ENCODE results near the gene GMPR2.

The GMPR2 gene

GRCh38 chr14:24228902-24229301 is 3.8 kb upstream of the GMPR2 start:
- Histone ChIP-seq H3K4me1 (ENCODE audit: control insufficient read depth in 1 of 2, insufficient read depth in 2 of 2, low read length in 2 of 2) (peaks cover 8 to 10% of the 10 kb centered on the region in 2 experiments), H2AK5ac (ENCODE audit: low read length) (no peak overlapping the region), H2BK120ac (ENCODE audit: insufficient read depth, low read length, poor library complexity) (no peak overlapping the region), H3K36me3 (ENCODE audit: control insufficient read depth in 1 of 2, insufficient read depth in 2 of 2, low read length in 2 of 2) (peaks cover 12% of the 10 kb centered on the region in 2 experiments), H3K14ac (ENCODE audit: low read length) (no peak overlapping the region), H2AFZ (ENCODE audit: insufficient read depth, low read length, poor library complexity) (no peak overlapping the region), H2BK5ac (ENCODE audit: low read depth, low read length, poor library complexity) (no peak overlapping the region), H3K79me2 (ENCODE audit: control insufficient read depth, insufficient read depth, low read length, poor library complexity) (peaks cover 15% of the 10 kb centered on the region), H3K4me2 (ENCODE audit: low read length) (no peak overlapping the region), H3K4me3 (ENCODE audit: low read depth, low read length) (no peak overlapping the region), H3K18ac (ENCODE audit: low read length) (no peak overlapping the region), H3K23ac (ENCODE audit: low read length) (no peak overlapping the region), H3K9me3 (ENCODE audit: insufficient read depth, low read depth, low read length) (no peaks in the 10 kb centered on the region), H3K9ac (ENCODE audit: low read length) (no peak overlapping the region), H4K12ac (ENCODE audit: low read depth, low read length) (no peak overlapping the region), H4K91ac (ENCODE audit: low read depth, low read length) (no peak overlapping the region), H3K27me3 (ENCODE audit: insufficient read depth, low read length) (no peaks in the 10 kb centered on the region), H3K4ac (ENCODE audit: low read depth, low read length) (no peak overlapping the region), H3K27ac (ENCODE audit: low read depth, low read length) (no peak overlapping the region), H4K8ac (ENCODE audit: low read depth, low read length) (no peak overlapping the region), H2BK12ac (ENCODE audit: low read length) (no peak overlapping the region), H3K79me1 (ENCODE audit: low read length) (peaks cover 16% of the 10 kb centered on the region)
- no CpG with 5 or more reads among the region's 1 CpG for WGBS (ENCODE audit: extremely low coverage, insufficient coverage, insufficient read length)
- no peak for DNase-seq

GRCh38 chr14:24231263-24232120 is 1.2 kb upstream of the GMPR2 start:
- Histone ChIP-seq H3K4me2 (ENCODE audit: low read length) (peak overlapping the region; percentile 84), H3K4ac (ENCODE audit: low read depth, low read length) (peak overlapping the region; percentile 72), H3K79me1 (ENCODE audit: low read length) (peaks cover 16% of the 10 kb centered on the region), H4K12ac (ENCODE audit: low read depth, low read length) (peak overlapping the region; percentile 83), H3K79me2 (ENCODE audit: control insufficient read depth, insufficient read depth, low read length, poor library complexity) (peaks cover 15% of the 10 kb centered on the region), H3K36me3 (ENCODE audit: control insufficient read depth in 1 of 2, insufficient read depth in 2 of 2, low read length in 2 of 2) (peaks cover 6 to 17% of the 10 kb centered on the region in 2 experiments), H3K27ac (ENCODE audit: low read depth, low read length) (peak overlapping the region; percentile 94), H2BK5ac (ENCODE audit: low read depth, low read length, poor library complexity) (peak overlapping the region; percentile 18), H2BK120ac (ENCODE audit: insufficient read depth, low read length, poor library complexity) (peak overlapping the region; percentile 40), H3K4me1 (ENCODE audit: control insufficient read depth in 1 of 2, insufficient read depth in 2 of 2, low read length in 2 of 2) (peaks cover 8 to 10% of the 10 kb centered on the region in 2 experiments), H3K14ac (ENCODE audit: low read length) (peak overlapping the region; percentile 65), H2AFZ (ENCODE audit: insufficient read depth, low read length, poor library complexity) (peak overlapping the region; percentile 56), H3K9me3 (ENCODE audit: insufficient read depth, low read depth, low read length) (no peaks in the 10 kb centered on the region), H3K4me3 (ENCODE audit: low read depth, low read length) (peak overlapping the region; percentile 96), H2BK12ac (ENCODE audit: low read length) (no peak overlapping the region), H4K8ac (ENCODE audit: low read depth, low read length) (peak overlapping the region; percentile 92), H2AK5ac (ENCODE audit: low read length) (peak overlapping the region; percentile 1), H3K27me3 (ENCODE audit: insufficient read depth, low read length) (no peaks in the 10 kb centered on the region), H3K9ac (ENCODE audit: low read length) (peak overlapping the region; percentile 81), H3K18ac (ENCODE audit: low read length) (peak overlapping the region; percentile 61), H3K23ac (ENCODE audit: low read length) (no peak overlapping the region), H4K91ac (ENCODE audit: low read depth, low read length) (peak overlapping the region; percentile 81)
- DNase-seq = peak in 1 of 2 donors; percentile 10
- no CpG with 5 or more reads among the region's 23 CpGs for WGBS (ENCODE audit: extremely low coverage, insufficient coverage, insufficient read length)

GRCh38 chr14:24232121-24232644 is 546 bp upstream of the GMPR2 start, which contains the start of gene NEDD8:
NEDD8 (minus strand) TSS chr14:24232367; CDS start chr14:24232267, 100 bp downstream.
- peak within 1 kb of the TSS; percentile 84 for H3K4me2 ChIP-seq (ENCODE audit: low read length)
- H3K9ac ChIP-seq (ENCODE audit: low read length) = peak within 1 kb of the TSS; percentile 81
- no peaks in the 10 kb centered on the region for H3K9me3 ChIP-seq (ENCODE audit: insufficient read depth, low read depth, low read length)
- peaks cover 8 to 10% of the 10 kb centered on the region in 2 experiments for H3K4me1 ChIP-seq (ENCODE audit: control insufficient read depth in 1 of 2, insufficient read depth in 2 of 2, low read length in 2 of 2)
- H3K36me3 ChIP-seq (ENCODE audit: control insufficient read depth in 1 of 2, insufficient read depth in 2 of 2, low read length in 2 of 2) = peaks cover 11 to 23% of the 10 kb centered on the region in 2 experiments
- peak within 1 kb of the TSS; percentile 96 for H3K4me3 ChIP-seq (ENCODE audit: low read depth, low read length)
- H2BK12ac ChIP-seq (ENCODE audit: low read length) = no peak within 1 kb of the TSS
- peaks cover 16% of the 10 kb centered on the region for H3K79me1 ChIP-seq (ENCODE audit: low read length)
- H3K23ac ChIP-seq (ENCODE audit: low read length) = no peak within 1 kb of the TSS
- peak; percentile 95 for DNase-seq
- H2BK120ac ChIP-seq (ENCODE audit: insufficient read depth, low read length, poor library complexity) = peak within 1 kb of the TSS; percentile 77
- H3K4ac ChIP-seq (ENCODE audit: low read depth, low read length) = peak within 1 kb of the TSS; percentile 72
- no peaks in the 10 kb centered on the region for H3K27me3 ChIP-seq (ENCODE audit: insufficient read depth, low read length)
- peak within 1 kb of the TSS; percentile 81 for H4K91ac ChIP-seq (ENCODE audit: low read depth, low read length)
- H3K18ac ChIP-seq (ENCODE audit: low read length) = peak within 1 kb of the TSS; percentile 67
- H4K8ac ChIP-seq (ENCODE audit: low read depth, low read length) = peak within 1 kb of the TSS; percentile 94
- H2AK5ac ChIP-seq (ENCODE audit: low read length) = peak within 1 kb of the TSS; percentile 49
- H4K12ac ChIP-seq (ENCODE audit: low read depth, low read length) = peak within 1 kb of the TSS; percentile 83
- H3K27ac ChIP-seq (ENCODE audit: low read depth, low read length) = peak within 1 kb of the TSS; percentile 94
- no CpG with 5 or more reads among the region's 30 CpGs for WGBS (ENCODE audit: extremely low coverage, insufficient coverage, insufficient read length)
- peak within 1 kb of the TSS; percentile 70 for H2BK5ac ChIP-seq (ENCODE audit: low read depth, low read length, poor library complexity)
- peaks cover 15% of the 10 kb centered on the region for H3K79me2 ChIP-seq (ENCODE audit: control insufficient read depth, insufficient read depth, low read length, poor library complexity)
- peak within 1 kb of the TSS; percentile 56 for H2AFZ ChIP-seq (ENCODE audit: insufficient read depth, low read length, poor library complexity)
- peak within 1 kb of the TSS; percentile 71 for H3K14ac ChIP-seq (ENCODE audit: low read length)

GRCh38 chr14:24233538-24233866 is 773 bp downstream of the GMPR2 start:
- H3K14ac ChIP-seq (ENCODE audit: low read length) = no peak overlapping the region
- H3K36me3 ChIP-seq (ENCODE audit: control insufficient read depth in 1 of 2, insufficient read depth in 2 of 2, low read length in 2 of 2) = peaks cover 14 to 27% of the 10 kb centered on the region in 2 experiments

More at GRCh38 chr14:24233538-24233866, 773 bp downstream of the GMPR2 start:
- Histone ChIP-seq H3K18ac (ENCODE audit: low read length) (no peak overlapping the region), H3K4me3 (ENCODE audit: low read depth, low read length) (no peak overlapping the region), H3K9ac (ENCODE audit: low read length) (no peak overlapping the region), H3K79me1 (ENCODE audit: low read length) (peaks cover 16% of the 10 kb centered on the region), H3K23ac (ENCODE audit: low read length) (no peak overlapping the region), H3K27me3 (ENCODE audit: insufficient read depth, low read length) (no peaks in the 10 kb centered on the region), H3K4me2 (ENCODE audit: low read length) (peak overlapping the region; percentile 84), H3K4me1 (ENCODE audit: control insufficient read depth in 1 of 2, insufficient read depth in 2 of 2, low read length in 2 of 2) (peaks cover 8 to 13% of the 10 kb centered on the region in 2 experiments), H2AK5ac (ENCODE audit: low read length) (peak overlapping the region; percentile 49), H2BK120ac (ENCODE audit: insufficient read depth, low read length, poor library complexity) (no peak overlapping the region), H3K27ac (ENCODE audit: low read depth, low read length) (no peak overlapping the region), H4K8ac (ENCODE audit: low read depth, low read length) (peak overlapping the region; percentile 94), H4K91ac (ENCODE audit: low read depth, low read length) (peak overlapping the region; percentile 16), H3K4ac (ENCODE audit: low read depth, low read length) (no peak overlapping the region), H2AFZ (ENCODE audit: insufficient read depth, low read length, poor library complexity) (no peak overlapping the region), H3K79me2 (ENCODE audit: control insufficient read depth, insufficient read depth, low read length, poor library complexity) (peaks cover 15% of the 10 kb centered on the region), H2BK12ac (ENCODE audit: low read length) (no peak overlapping the region), H3K9me3 (ENCODE audit: insufficient read depth, low read depth, low read length) (no peaks in the 10 kb centered on the region), H4K12ac (ENCODE audit: low read depth, low read length) (no peak overlapping the region), H2BK5ac (ENCODE audit: low read depth, low read length, poor library complexity) (no peak overlapping the region)
- WGBS (ENCODE audit: extremely low coverage, insufficient coverage, insufficient read length) = no CpG with 5 or more reads among the region's 2 CpGs
- DNase-seq = peak in 1 of 2 donors; percentile 12

Measured in trophoblast cell (in vitro differentiated cells and primary cell).